ENCODE data around the gene BRSK1.

Gene BRSK1

DNA sequence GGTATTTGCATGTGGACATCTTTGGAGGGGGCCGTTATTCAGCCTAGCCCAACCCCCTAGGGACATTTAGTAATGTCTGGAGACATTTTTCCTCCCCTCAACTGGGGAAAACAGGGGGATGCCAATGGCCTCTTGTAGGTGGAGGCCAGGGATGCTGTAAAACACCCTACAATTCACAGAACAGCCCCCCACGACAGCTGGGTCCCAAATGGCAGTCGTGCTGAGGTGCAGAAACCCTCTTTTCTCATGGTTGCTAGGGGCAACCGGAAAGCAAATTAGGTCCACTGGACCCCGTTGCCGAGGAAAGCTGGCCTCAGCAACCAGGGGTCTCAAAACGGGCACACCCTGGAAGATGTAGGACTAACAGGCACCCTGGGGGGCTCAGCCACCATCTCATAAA is 26.7 kb downstream of the BRSK1 start:
- H3K27me3 ChIP-seq (replicated peaks; ENCODE audit: insufficient read depth, low read length): no peaks in the 10 kb centered on the region
- H4K20me1 ChIP-seq (ENCODE audit: insufficient read depth, low read length): no peaks in the 10 kb centered on the region
- H3F3A ChIP-seq (ENCODE audit: insufficient read depth, low read length): peaks cover 12% of the 10 kb centered on the region
- peaks cover 14% of the 10 kb centered on the region for H3K4me1 ChIP-seq (ENCODE audit: low read length)
- no peak overlapping the region for H3K27ac ChIP-seq (ENCODE audit: low read length)
- no peaks in the 10 kb centered on the region for H3K9me2 ChIP-seq (replicated peaks; ENCODE audit: insufficient read depth, low read length)
- H3K4me3 ChIP-seq (ENCODE audit: low read length): no peak overlapping the region
- DNase-seq: no peak
- no peaks in the 10 kb centered on the region for H3K36me3 ChIP-seq (replicated peaks; ENCODE audit: insufficient read depth, low read length)
- H2AFZ ChIP-seq (ENCODE audit: low read length): no peak overlapping the region
- no peak overlapping the region for H3K4me2 ChIP-seq (ENCODE audit: low read depth, low read length)
- H3K9ac ChIP-seq (ENCODE audit: low read length): no peak overlapping the region
- H3K79me2 ChIP-seq (ENCODE audit: low read length): peaks cover 5% of the 10 kb centered on the region; the same call in 1 of the 2 replicates
- TF ChIP-seq EZH2phosphoT487 (IDR thresholded peaks at IDR 0.05; ENCODE audit: low read length) (no peak), EZH2 (optimal IDR thresholded peaks at IDR 0.05; ENCODE audit: low read depth, low read length) (no peak)
- TF ChIP-seq, protein P1, sequence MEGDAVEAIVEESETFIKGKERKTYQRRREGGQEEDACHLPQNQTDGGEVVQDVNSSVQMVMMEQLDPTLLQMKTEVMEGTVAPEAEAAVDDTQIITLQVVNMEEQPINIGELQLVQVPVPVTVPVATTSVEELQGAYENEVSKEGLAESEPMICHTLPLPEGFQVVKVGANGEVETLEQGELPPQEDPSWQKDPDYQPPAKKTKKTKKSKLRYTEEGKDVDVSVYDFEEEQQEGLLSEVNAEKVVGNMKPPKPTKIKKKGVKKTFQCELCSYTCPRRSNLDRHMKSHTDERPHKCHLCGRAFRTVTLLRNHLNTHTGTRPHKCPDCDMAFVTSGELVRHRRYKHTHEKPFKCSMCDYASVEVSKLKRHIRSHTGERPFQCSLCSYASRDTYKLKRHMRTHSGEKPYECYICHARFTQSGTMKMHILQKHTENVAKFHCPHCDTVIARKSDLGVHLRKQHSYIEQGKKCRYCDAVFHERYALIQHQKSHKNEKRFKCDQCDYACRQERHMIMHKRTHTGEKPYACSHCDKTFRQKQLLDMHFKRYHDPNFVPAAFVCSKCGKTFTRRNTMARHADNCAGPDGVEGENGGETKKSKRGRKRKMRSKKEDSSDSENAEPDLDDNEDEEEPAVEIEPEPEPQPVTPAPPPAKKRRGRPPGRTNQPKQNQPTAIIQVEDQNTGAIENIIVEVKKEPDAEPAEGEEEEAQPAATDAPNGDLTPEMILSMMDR (IDR thresholded peaks at IDR 0.05; ENCODE audit: low read length): no peak
- no peaks in the 10 kb centered on the region for H3K9me3 ChIP-seq (replicated peaks; ENCODE audit: insufficient read depth, low read length)

DNA sequence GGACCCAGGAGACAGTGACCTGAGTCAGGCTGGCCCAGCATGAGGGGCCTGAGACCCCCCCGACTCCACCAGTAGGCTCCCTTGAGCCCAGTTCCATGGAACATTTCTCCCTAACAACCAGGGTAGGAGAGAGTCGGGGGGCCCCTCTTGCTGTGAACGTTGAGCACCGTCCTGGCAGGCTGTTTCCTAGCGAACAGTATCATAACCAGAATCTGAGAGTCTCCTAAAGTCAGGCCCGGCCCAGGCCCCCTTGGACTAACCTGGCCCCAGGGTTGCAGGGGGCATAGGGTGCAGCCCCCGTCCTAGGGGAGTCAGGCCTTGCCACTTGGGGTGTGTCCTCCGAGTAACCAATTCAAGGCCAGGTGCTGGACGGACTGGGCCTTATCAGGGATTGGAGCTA is 27.6 kb downstream of the BRSK1 start:
- H3F3A ChIP-seq (ENCODE audit: insufficient read depth, low read length): peaks cover 12% of the 10 kb centered on the region
- no peaks in the 10 kb centered on the region for H3K9me3 ChIP-seq (replicated peaks; ENCODE audit: insufficient read depth, low read length)
- TF ChIP-seq, protein P1 (IDR thresholded peaks at IDR 0.05; ENCODE audit: low read length): no peak
- TF ChIP-seq EZH2 (optimal IDR thresholded peaks at IDR 0.05; ENCODE audit: low read depth, low read length) (no peak), EZH2phosphoT487 (IDR thresholded peaks at IDR 0.05; ENCODE audit: low read length) (no peak)
- no peak overlapping the region for H3K9ac ChIP-seq (ENCODE audit: low read length)
- H3K4me1 ChIP-seq (ENCODE audit: low read length): peaks cover 14% of the 10 kb centered on the region
- no peak for DNase-seq
- no peaks in the 10 kb centered on the region for H3K27me3 ChIP-seq (replicated peaks; ENCODE audit: insufficient read depth, low read length)
- H3K36me3 ChIP-seq (replicated peaks; ENCODE audit: insufficient read depth, low read length): no peaks in the 10 kb centered on the region
- no peaks in the 10 kb centered on the region for H3K9me2 ChIP-seq (replicated peaks; ENCODE audit: insufficient read depth, low read length)
- peaks cover 5% of the 10 kb centered on the region; the same call in 1 of the 2 replicates for H3K79me2 ChIP-seq (ENCODE audit: low read length)
- no peak overlapping the region for H2AFZ ChIP-seq (ENCODE audit: low read length)
- H3K4me3 ChIP-seq (ENCODE audit: low read length): no peak overlapping the region
- no peaks in the 10 kb centered on the region for H4K20me1 ChIP-seq (ENCODE audit: insufficient read depth, low read length)
- no peak overlapping the region for H3K4me2 ChIP-seq (ENCODE audit: low read depth, low read length)
- H3K27ac ChIP-seq (ENCODE audit: low read length): no peak overlapping the region

GRCh38 chr19:55311797-55312196 is 28.0 kb downstream of the BRSK1 start:
- no peak overlapping the region for H3K4me2 ChIP-seq (ENCODE audit: low read depth, low read length)
- no peak overlapping the region for H3K27ac ChIP-seq (ENCODE audit: low read length)
- H3K9me2 ChIP-seq (replicated peaks; ENCODE audit: insufficient read depth, low read length): no peaks in the 10 kb centered on the region
- no peak overlapping the region for H2AFZ ChIP-seq (ENCODE audit: low read length)
- H3F3A ChIP-seq (ENCODE audit: insufficient read depth, low read length): peaks cover 8% of the 10 kb centered on the region
- H3K27me3 ChIP-seq (replicated peaks; ENCODE audit: insufficient read depth, low read length): no peaks in the 10 kb centered on the region
- no peaks in the 10 kb centered on the region for H3K36me3 ChIP-seq (replicated peaks; ENCODE audit: insufficient read depth, low read length)
- TF ChIP-seq EZH2 (optimal IDR thresholded peaks at IDR 0.05; ENCODE audit: low read depth, low read length) (no peak), EZH2phosphoT487 (IDR thresholded peaks at IDR 0.05; ENCODE audit: low read length) (no peak)
- TF ChIP-seq, protein P1 (IDR thresholded peaks at IDR 0.05; ENCODE audit: low read length): no peak
- no peak overlapping the region for H3K4me3 ChIP-seq (ENCODE audit: low read length)
- H4K20me1 ChIP-seq (ENCODE audit: insufficient read depth, low read length): no peaks in the 10 kb centered on the region
- H3K4me1 ChIP-seq (ENCODE audit: low read length): peaks cover 11% of the 10 kb centered on the region
- no peak overlapping the region for H3K9ac ChIP-seq (ENCODE audit: low read length)
- no peak for DNase-seq
- no peaks in the 10 kb centered on the region for H3K9me3 ChIP-seq (replicated peaks; ENCODE audit: insufficient read depth, low read length)
- peaks cover 5% of the 10 kb centered on the region; the same call in 1 of the 2 replicates for H3K79me2 ChIP-seq (ENCODE audit: low read length)

All from MM.1S (cell line).